GM04504 (cell line): ENCODE data around the gene GADD45GIP1.

Experiments used
- DNase-seq: peaks from one replicate; pipeline ENCODE4 v3.0.0-alpha.2; 2012; ENCODE audit warnings: low read depth

GADD45GIP1 gene

GRCh38 chr19:12956446-12957388, at the start of gene GADD45GIP1:
TSS of gene GADD45GIP1 (minus strand) at chr19:12957223. CDS start at chr19:12957212, 11 bp downstream.
- no peak for DNase-seq

DNA sequence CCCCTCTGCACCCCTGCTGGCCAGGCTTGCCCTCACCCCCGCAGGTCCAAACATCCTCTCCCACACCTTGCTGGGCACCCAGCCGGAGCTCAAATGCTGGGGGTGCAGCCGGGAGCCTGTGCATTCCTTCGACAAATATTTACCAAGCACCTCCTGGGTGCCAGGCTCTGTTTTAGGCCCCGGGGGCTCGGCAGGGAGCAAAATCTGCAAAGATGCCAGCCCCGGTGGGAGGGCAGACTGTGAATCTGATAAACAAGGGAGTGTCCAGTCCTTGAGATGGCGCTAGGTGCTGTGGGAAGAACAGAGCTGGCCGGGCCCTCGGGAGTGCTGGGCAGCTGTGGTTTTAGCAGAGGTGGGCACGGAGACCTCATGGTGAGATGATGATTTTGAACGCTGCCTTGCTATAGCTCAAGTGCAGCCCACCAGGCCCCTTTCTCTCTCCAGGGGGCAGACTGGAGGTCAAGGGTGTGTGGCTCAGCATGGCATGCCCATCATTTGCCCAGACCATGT, 48.9 kb upstream of the GADD45GIP1 start:
- DNase-seq: no peak

DNA sequence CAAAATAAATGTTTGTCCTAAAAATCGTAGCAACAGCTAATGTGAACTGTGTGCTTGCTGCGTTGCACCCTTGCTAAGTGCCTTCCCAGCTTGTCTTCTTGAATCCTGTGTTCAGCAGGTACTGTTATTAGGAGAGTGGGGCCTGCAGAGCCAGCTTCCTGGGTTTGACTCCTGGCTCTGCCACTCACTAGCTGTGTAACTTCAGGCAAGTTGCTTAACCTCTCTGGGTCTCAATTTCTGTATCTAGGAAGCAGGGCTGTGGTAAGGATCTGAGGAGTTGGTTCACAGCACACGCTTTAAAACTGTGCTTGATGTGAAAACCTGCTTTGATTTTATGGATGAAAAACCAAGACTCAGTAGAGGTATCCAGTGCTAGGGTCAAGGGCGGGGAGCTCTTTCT, 48.2 kb upstream of the GADD45GIP1 start:
- DNase-seq: no peak

GRCh38 chr19:13004273-13004672, 47.2 kb upstream of the GADD45GIP1 start:
- DNase-seq: no peak

DNA sequence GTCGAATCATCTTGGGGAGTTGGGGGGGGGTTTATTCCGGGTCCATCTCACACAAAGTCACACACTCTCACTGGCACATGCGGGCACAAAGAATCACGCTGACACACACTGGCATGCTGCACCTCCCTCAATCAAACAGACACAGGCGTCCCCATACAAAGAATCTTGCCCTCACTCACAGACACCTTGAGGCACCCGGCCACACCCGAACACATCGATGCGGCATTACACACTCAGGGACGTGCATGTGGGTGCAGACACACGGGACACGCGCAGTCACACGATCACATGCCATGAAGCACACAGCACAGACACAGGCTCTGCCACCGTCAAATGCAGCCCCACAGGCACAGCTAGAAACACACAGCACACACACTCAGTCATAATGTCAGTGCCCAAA, 46.1 kb upstream of the GADD45GIP1 start:
- DNase-seq: no peak

DNA sequence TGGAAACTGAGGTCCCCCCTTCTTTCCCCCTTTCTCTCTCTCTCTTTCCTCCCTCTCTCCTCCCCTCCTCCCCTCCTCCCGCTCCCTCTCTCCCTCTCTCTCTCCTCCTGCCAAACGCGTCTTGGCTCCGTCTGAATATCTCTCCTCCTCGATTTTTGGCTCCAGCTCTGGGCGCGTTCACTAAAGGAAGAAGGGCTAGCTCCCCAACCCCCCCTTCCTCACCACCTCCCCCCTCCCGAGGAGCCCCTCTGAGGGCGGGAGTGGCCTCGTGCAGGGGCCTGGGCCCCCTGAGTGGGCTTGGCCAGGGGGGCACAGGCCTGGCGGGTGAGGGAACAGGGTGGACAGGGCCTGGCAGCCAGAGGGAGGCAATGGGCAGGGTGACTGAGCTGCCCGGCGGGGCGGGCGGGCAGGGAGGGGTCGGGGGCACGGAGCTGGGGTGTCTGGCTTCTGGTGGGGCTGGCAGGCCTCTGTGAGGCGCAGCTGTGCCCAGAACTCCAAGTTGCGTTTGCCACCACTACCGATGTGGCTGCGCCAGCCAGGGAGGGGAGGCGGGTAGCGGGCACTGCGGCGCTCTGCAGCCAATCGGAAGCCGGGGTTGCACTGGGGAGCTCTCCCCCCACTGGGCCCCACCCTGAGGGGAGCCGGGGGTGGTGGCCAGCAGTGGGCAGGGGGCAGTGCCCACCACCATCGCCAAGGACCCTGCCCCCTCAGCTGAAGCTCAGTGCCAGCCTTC, 45.3 kb upstream of the GADD45GIP1 start:
- DNase-seq: no peak

GRCh38 chr19:13001502-13002165, 44.6 kb upstream of the GADD45GIP1 start:
- DNase-seq: no peak

GRCh38 chr19:13001166-13001501, 44.1 kb upstream of the GADD45GIP1 start:
- DNase-seq: no peak

GRCh38 chr19:12997967-12998940, 41.2 kb upstream of the GADD45GIP1 start:
- DNase-seq: no peak

DNA sequence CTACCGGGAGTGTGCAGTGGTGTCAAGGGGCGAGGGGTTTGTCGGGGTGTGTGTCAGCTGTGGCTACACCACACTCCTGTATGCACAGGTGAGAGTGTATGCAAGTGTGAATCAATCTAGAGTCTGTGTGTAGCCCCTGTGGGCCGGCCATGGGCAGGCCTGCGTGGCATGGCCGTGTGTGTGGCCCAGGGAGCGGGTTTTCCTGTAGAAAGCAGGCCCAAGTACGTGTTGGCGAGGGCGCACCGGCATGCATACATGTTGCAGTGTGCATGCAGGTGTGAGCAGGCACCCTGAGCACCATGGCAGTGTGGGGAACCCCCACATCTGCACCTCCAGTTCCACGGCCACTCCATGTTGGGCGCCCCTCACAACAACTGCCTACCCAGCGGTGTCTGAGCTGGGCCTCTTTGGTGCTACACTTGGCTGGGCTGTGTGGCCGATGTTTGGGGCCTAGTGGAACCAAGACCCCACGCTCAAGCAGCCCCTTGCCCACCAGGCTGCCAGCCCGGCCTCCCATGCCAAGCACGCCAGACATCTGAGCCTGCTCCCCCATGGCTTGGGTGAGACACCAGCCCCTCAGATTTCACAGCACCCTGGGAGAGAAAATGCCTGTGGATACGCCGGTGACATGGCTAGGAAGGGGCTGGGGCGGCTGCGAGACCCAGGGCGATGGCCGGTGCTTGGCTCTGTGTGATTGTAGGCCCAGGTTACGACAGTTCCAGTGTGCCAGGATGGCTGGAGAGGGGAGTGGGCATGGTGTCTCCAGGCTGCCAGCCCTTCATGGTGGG, 40.4 kb upstream of the GADD45GIP1 start:
- DNase-seq: no peak

DNA sequence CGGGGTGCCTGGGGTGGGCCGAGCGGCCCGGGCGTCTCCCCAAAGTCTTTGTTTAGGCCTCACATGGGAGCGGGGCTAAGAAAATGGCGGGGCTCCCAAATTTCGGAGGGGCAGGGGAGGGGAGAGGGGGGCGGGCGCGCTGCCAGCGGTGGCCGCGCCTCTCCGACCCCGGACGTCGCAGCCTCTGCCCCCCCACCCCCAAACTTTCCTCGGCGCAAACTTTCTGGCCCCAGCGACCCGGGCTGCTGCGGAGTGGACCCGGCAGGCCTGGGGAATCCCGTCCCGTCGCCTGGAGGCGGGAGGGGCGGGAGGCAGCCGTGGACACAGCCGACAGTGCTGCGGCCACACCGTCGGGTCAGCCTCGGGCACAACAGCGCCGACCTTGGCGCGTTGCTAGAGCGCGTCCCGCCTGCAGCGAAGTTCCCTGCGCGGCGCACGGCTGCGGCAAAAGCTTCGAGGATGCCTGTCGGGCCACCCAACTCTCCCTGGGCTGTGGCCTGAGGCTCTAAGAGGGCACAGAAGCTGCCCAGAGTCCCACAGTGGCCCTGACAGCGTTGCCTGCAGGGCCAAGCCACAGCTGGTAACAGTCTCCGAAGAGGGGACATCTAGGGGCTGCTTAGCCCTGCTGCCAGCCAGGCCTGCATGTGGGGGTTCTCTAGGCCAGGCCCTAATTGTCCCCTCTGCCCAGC, 39.5 kb upstream of the GADD45GIP1 start:
- DNase-seq: no peak

DNA sequence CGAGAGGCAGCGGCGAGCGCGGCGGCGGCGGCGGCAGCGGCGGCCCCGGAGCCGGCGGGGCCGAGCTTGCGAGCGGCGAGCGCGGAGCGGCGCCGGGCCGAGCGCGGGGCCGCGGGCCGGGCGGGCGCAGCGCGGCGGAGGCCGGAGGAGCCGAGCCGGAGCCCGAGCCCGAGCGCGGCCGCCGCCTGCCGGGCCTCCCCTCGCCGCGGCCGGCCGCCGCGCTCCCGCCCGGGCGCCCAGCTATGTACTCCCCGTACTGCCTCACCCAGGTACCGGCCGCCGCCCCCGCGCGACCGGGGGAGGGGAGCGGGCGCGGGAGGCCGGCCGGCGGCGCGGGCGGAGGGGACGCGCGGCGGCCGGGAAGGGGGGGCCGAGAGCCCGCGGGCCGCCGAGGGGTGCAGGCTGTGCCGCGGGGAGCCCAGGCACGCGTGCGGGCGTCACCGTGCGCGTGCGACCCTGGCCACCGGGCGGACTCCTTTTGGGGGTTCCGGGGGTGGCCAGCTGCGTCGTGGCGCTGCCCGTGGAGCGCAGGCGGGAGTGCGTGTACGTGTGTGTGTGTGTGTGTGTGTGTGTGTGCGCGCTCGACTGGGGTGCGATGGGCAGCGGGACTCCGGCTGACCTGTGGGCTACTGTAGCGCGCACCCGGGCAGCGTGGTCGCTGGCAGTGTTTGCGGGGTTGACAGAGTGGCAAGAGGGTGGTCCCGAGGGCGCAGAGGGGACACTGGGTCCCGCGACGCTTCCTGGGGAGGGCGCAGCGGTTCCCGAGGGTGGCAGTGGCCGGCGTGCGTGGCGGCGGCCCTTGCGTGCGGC, 38.8 kb upstream of the GADD45GIP1 start:
- no peak for DNase-seq

GRCh38 chr19:12994701-12995595, 37.9 kb upstream of the GADD45GIP1 start, which contains the start of gene NFIX:
TSS of gene NFIX (plus strand) at chr19:12995475. CDS start at chr19:12995838, 363 bp downstream.
- no peak for DNase-seq

DNA sequence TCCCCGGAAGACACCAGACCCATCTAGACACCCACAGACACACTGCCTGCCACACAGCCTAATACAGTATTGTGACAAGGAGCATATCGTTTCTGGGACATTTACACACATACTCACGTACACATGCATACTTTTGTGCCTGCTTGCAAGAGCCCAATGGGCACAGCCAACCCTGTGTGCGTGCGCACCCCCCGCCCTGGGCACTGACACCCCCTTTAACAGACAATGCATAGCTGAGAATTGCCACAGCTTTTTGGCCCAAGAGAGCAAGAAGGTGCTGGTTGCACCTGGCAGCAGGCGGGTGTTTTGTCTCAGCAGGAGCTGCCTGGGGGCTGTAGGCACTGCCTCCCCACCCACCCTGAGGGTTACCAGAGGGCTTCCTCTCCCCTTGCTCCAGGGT, 36.5 kb upstream of the GADD45GIP1 start:
- no peak for DNase-seq

DNA sequence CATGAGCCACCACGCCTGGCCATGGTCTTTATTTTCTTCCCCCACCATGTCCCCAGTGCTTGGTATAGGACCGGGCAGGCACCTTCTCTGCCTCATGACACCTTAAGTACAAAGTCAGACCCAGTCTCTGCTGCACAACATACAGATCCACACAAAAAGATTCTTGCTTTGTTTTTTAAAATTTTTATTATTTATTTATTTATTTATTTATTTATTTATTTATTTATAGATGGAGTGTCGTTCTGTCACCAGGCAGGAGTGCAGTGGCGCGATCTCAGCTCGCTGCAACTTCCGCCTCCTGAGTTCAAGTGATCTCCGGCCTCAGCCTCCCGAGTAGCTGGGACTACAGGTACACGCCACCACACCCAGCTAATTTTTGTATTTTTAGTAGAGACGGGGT, 35.7 kb upstream of the GADD45GIP1 start:
- DNase-seq: no peak

- no peak for DNase-seq
These were observed 34.3 kb upstream of the GADD45GIP1 start for GRCh38 chr19:12991296-12991695.

DNA sequence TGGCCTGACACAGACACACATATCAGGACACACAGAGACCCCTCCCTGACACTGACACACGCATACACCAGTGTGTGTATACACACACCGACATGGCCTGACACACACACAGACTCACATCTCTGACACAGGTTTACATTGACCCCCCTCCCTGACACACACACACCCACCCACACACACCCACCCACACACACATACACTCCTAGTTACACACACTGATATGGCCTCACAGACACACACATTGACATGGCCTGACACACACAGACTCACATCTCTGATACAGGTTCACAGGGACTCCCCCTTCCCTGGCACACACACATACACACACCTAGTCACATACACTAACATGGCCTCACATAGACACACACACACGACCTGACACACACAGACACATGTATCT, 33.8 kb upstream of the GADD45GIP1 start:
- no peak for DNase-seq

- no peak for DNase-seq
These were observed 33.4 kb upstream of the GADD45GIP1 start for GRCh38 chr19:12990431-12990830.
